ENCODE results near the gene HGF. TPM values are rescaled to one million over a fixed set of nuclear protein-coding genes. Genes with fewer than 3 reads are reported as not detected.

The HGF gene
- total and polyA plus RNA-seq, 7 donors: 0.46 to 27.2 (median 4.6) TPM

GRCh38 chr7:81684514-81685269 is 85.2 kb downstream of the HGF start:
- no peak for TF ChIP-seq EP300 (IDR thresholded peaks at IDR 0.05)
- TF ChIP-seq POLR2AphosphoS5 (IDR thresholded peaks at IDR 0.05): peak in 3 of 4 donors; percentile 50 to 76 (median 58)
- 4 to 34% methylated on average over 2 of the region's 2 CpGs for WGBS, 2 donors
- no peak overlapping the region for H3K4me3 ChIP-seq
- H3K9me3 ChIP-seq: no peaks in the 10 kb centered on the region
- H3K27ac ChIP-seq: peak overlapping the region; percentile 24 to 72 (median 58)
- DNase-seq: peak; percentile 98
- H3K36me3 ChIP-seq: no peaks in the 10 kb centered on the region
- peaks cover 0 to 16% (median 7%) of the 10 kb centered on the region in 4 donors for H3K4me1 ChIP-seq
- intact Hi-C loops (cut with DNase I): no loop called here
- no peaks in the 10 kb centered on the region for H3K27me3 ChIP-seq

GRCh38 chr7:81684033-81684432 is 85.8 kb downstream of the HGF start:
- H3K4me1 ChIP-seq: peaks cover 0 to 16% (median 7%) of the 10 kb centered on the region in 4 donors
- no peaks in the 10 kb centered on the region for H3K36me3 ChIP-seq
- no peaks in the 10 kb centered on the region for H3K9me3 ChIP-seq
- intact Hi-C loops (cut with DNase I): no loop called here
- WGBS, 2 donors: 63 to 79% methylated on average over 5 of the region's 5 CpGs
- TF ChIP-seq EP300 (IDR thresholded peaks at IDR 0.05): no peak
- no peak for TF ChIP-seq CTCF (IDR thresholded peaks at IDR 0.05)
- no peak for TF ChIP-seq POLR2AphosphoS5 (IDR thresholded peaks at IDR 0.05)
- TF ChIP-seq POLR2A (IDR thresholded peaks at IDR 0.05): no peak
- peak overlapping the region in 2 of 4 donors; percentile 4 to 58 for H3K27ac ChIP-seq
- no peak for DNase-seq
- no peaks in the 10 kb centered on the region for H3K27me3 ChIP-seq
- H3K4me3 ChIP-seq: no peak overlapping the region

GRCh38 chr7:81682873-81683272 is 87.0 kb downstream of the HGF start:
- no peak for TF ChIP-seq EP300 (IDR thresholded peaks at IDR 0.05)
- TF ChIP-seq POLR2AphosphoS5 (IDR thresholded peaks at IDR 0.05): no peak
- no peak for TF ChIP-seq CTCF (IDR thresholded peaks at IDR 0.05)
- no peak for TF ChIP-seq POLR2A (IDR thresholded peaks at IDR 0.05)
- Histone ChIP-seq H3K27me3 (no peaks in the 10 kb centered on the region), H3K9me3 (no peaks in the 10 kb centered on the region), H3K27ac (no peak overlapping the region), H3K4me1 (peaks cover 0 to 16% (median 7%) of the 10 kb centered on the region in 4 donors), H3K4me3 (no peak overlapping the region), H3K36me3 (no peaks in the 10 kb centered on the region)
- DNase-seq: no peak
- WGBS, 2 donors: 22 to 55% methylated on average over 2 of the region's 2 CpGs
- intact Hi-C loops (cut with DNase I): no loop called here

- H3K27ac ChIP-seq: no peak overlapping the region
- intact Hi-C loops (cut with DNase I): no loop called here
- 69 to 82% methylated on average over 2 of the region's 2 CpGs for WGBS, 2 donors
Measured at GRCh38 chr7:81680120-81680519, 89.7 kb downstream of the HGF start.

More at GRCh38 chr7:81680120-81680519, 89.7 kb downstream of the HGF start:
- Histone ChIP-seq H3K4me1 (peaks cover 0 to 11% (median 9%) of the 10 kb centered on the region in 4 donors), H3K36me3 (no peaks in the 10 kb centered on the region), H3K4me3 (no peak overlapping the region), H3K27me3 (no peaks in the 10 kb centered on the region), H3K9me3 (no peaks in the 10 kb centered on the region)
- no peak for DNase-seq
- no peak for TF ChIP-seq POLR2A (IDR thresholded peaks at IDR 0.05)
- no peak for TF ChIP-seq EP300 (IDR thresholded peaks at IDR 0.05)
- TF ChIP-seq CTCF (IDR thresholded peaks at IDR 0.05): no peak
- no peak for TF ChIP-seq POLR2AphosphoS5 (IDR thresholded peaks at IDR 0.05)

Data from sigmoid colon (tissue), 7 donors.